Measurements from ENCODE around the gene LRRC10B.
A peak's percentile ranks its signal among the peaks of the same experiment; 100 is the strongest.

Gene LRRC10B

GRCh38 chr11:61528114-61528513 is 19.6 kb downstream of the LRRC10B start:
- ChIA-PET CTCF (interaction anchor here (1.2 to 10.2 kb wide), 2 partner anchors 12 to 46 kb away, joined by 3 to 132 read pairs; no protein-coding TSS in a partner anchor), POLR2A (no interaction called here)
- no peak for TF ChIP-seq CTCF (IDR thresholded peaks at IDR 0.05; ENCODE audit: insufficient read depth, low read length, missing control alignments)
- DNase-seq (ENCODE audit: low read depth, low spot score) = no peak
- no peak overlapping the region for H3K4me3 ChIP-seq (ENCODE audit: low read depth, low read length)

- no peak overlapping the region for H3K4me3 ChIP-seq (ENCODE audit: low read depth, low read length)
- POLR2A ChIA-PET = no interaction called here
- CTCF ChIA-PET = interaction anchor here (1.2 to 10.2 kb wide), 7 partner anchors 8 to 108 kb away, joined by 3 to 132 read pairs (median 15); no protein-coding TSS in a partner anchor
- no peak for DNase-seq (ENCODE audit: low read depth, low spot score)
- no peak for TF ChIP-seq CTCF (IDR thresholded peaks at IDR 0.05; ENCODE audit: insufficient read depth, low read length, missing control alignments)
These were observed 21.1 kb downstream of the LRRC10B start for GRCh38 chr11:61529537-61530225.

GRCh38 chr11:61531044-61531443 is 22.5 kb downstream of the LRRC10B start:
- H3K4me3 ChIP-seq (ENCODE audit: low read depth, low read length) = no peak overlapping the region
- no peak for TF ChIP-seq CTCF (IDR thresholded peaks at IDR 0.05; ENCODE audit: insufficient read depth, low read length, missing control alignments)
- DNase-seq (ENCODE audit: low read depth, low spot score) = no peak
- ChIA-PET POLR2A (no interaction called here), CTCF (interaction anchor here (1.0 to 10.2 kb wide), 16 partner anchors 9 to 108 kb away, joined by 3 to 132 read pairs (median 4); a partner anchor contains a TSS)

GRCh38 chr11:61532134-61533038 is 23.8 kb downstream of the LRRC10B start:
- TF ChIP-seq CTCF (IDR thresholded peaks at IDR 0.05; ENCODE audit: insufficient read depth, low read length, missing control alignments) = peak; percentile 75
- no peak for DNase-seq (ENCODE audit: low read depth, low spot score)
- ChIA-PET POLR2A (no interaction called here), CTCF (interaction anchor here (0.7 to 10.2 kb wide), 17 partner anchors 7 to 107 kb away, joined by 3 to 132 read pairs (median 5); partner anchors contain the start of gene LRRC10B)
- H3K4me3 ChIP-seq (ENCODE audit: low read depth, low read length) = no peak overlapping the region

GRCh38 chr11:61533039-61533375 is 24.5 kb downstream of the LRRC10B start:
- ChIA-PET POLR2A (no interaction called here), CTCF (interaction anchor here (0.8 to 10.2 kb wide), 10 partner anchors 9 to 106 kb away, joined by 3 to 132 read pairs (median 8); no protein-coding TSS in a partner anchor)
- DNase-seq (ENCODE audit: low read depth, low spot score) = no peak
- TF ChIP-seq CTCF (IDR thresholded peaks at IDR 0.05; ENCODE audit: insufficient read depth, low read length, missing control alignments) = no peak
- no peak overlapping the region for H3K4me3 ChIP-seq (ENCODE audit: low read depth, low read length)

GRCh38 chr11:61533401-61533800 is 24.9 kb downstream of the LRRC10B start:
- CTCF ChIA-PET = interaction anchor here (0.8 to 10.2 kb wide), 7 partner anchors 11 to 106 kb away, joined by 3 to 132 read pairs (median 9); no protein-coding TSS in a partner anchor
- TF ChIP-seq CTCF (IDR thresholded peaks at IDR 0.05; ENCODE audit: insufficient read depth, low read length, missing control alignments) = no peak

More at GRCh38 chr11:61533401-61533800, 24.9 kb downstream of the LRRC10B start:
- DNase-seq (ENCODE audit: low read depth, low spot score) = no peak
- no peak overlapping the region for H3K4me3 ChIP-seq (ENCODE audit: low read depth, low read length)
- POLR2A ChIA-PET = no interaction called here
